Motor neuron (in vitro differentiated cells): Measurements from ENCODE around the gene ITGB3BP. TPM values are rescaled to one million over a fixed set of nuclear protein-coding genes. Genes with fewer than 3 reads are reported as not detected.
A peak's percentile ranks its signal among the peaks of the same experiment; 100 is the strongest.
"Not testable (repeated sequence)": the region's sequence is repeated elsewhere in the genome, so short reads cannot be mapped to it uniquely, and the experiment has no call there.

Source experiments
- ATAC-seq, 8 experiments: fragments of 200-7000 bp; cut with Tn5 transposase; replicated peaks in 6 of 8; 2 replicates each; pipeline ENCODE4 v1.8.0; 2021; ENCODE audit warnings: mild to moderate bottlenecking in 8 of 8, moderate library complexity in 8 of 8
- H3K27ac ChIP-seq, 2 donors: fragments of 250-450 bp; sonication (Bioruptor Pico); 2 replicates each; pipeline ENCODE4 v1.9.0; 2021; ENCODE audit warnings: antibody characterized with exemption in 2 of 2, mild to moderate bottlenecking in 2 of 2, moderate library complexity in 1 of 2
- H3K4me1 ChIP-seq, 2 donors: fragments of 250-450 bp; sonication (Bioruptor Pico); replicated peaks in 1 of 2; 2 replicates each; pipeline ENCODE4 v1.6.1; 2021; ENCODE audit warnings: antibody characterized with exemption in 2 of 2, mild to moderate bottlenecking in 2 of 2, moderate library complexity in 1 of 2
- H3K4me3 ChIP-seq, 5 donors: fragments of 250-450 bp; sonication (Bioruptor Pico); 2 replicates each; pipeline ENCODE4 v1.9.0; 2021; ENCODE audit warnings: antibody characterized with exemption in 5 of 5, mild to moderate bottlenecking in 5 of 5, moderate library complexity in 4 of 5
- WGBS, 10 experiments: fragments of 450-650 bp; shearing (Covaris generic); methylation state at CpG; one replicate each; pipeline ENCODE4 v1.0.0; 2022; 5-methylcytosine and 5-hydroxymethylcytosine counted together
- in situ Hi-C, 9 experiments: fragments of 400-800 bp; cut with MboI; loops; one replicate each; pipeline ENCODE4 v1.15.0; 2021; ENCODE audit warnings: low sequenced_read_pairs in 9 of 9, low pct_unique_long_range_greater_than_20kb in 2 of 9; ENCODE audit not compliant: unreplicated experiment in 9 of 9
- total RNA-seq, 8 experiments: library from RNA; unstranded; fragments of 300-600 nt; gene quantifications; 2 replicates each; pipeline versions ENCODE4 v1.2.3 to v1.2.4, GENCODE V29; 2022

The ITGB3BP gene, protein sequence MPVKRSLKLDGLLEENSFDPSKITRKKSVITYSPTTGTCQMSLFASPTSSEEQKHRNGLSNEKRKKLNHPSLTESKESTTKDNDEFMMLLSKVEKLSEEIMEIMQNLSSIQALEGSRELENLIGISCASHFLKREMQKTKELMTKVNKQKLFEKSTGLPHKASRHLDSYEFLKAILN
- 10 to 100 TPM; 22.4 to 62.2 (median 31.5) TPM for total RNA-seq

DNA sequence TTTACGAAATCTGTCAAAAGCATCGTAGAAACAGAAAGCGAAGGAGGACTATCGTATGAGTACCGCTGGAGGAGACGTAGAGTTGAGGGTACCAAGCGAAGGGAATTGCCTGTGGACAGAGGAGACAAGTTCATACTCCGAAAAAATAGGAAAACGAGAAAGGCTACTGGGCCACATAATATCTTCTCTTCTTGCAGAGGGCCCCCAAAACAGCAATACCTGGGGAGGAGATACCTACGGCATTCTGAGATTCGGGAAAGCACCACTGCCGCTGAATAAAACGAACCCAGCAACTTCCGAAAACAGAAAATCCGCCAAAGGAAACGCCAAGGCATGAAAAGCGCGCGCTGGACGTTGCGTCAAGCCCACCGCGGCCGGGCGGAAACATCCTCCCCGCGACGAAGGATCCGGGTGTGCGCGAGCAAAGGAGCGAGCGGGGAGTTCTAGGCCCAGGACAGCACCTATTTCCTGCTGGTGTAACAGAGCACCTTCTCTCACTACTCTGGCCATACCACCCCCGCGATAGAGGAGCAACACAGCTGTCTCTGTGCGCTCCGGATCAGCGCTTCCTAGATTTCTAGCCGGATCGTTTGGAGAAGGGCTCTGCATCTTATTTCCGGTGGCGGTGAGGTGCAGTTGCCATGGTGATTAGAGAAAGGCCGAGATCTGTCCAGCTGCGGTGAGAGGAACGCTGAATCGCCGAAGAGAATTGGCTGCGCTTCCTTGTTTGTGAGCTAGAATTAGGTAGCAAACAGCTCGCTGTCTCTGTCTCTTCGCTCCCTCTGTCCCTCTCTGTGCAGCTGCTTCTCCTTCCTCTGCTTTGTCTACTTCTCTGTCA lies at the start of gene ITGB3BP, which contains the start of gene EFCAB7:
Gene ITGB3BP (minus strand): TSS at position 335 of the 838 bp plus-strand sequence. CDS start 92 bp downstream, at position 243.
Gene EFCAB7 (plus strand): TSS at position 635 of the 838 bp plus-strand sequence. CDS start 2,048 bp downstream, outside the sequence.
- peak within 1 kb of the TSS; percentile 75 to 90 (median 80) for H3K4me3 ChIP-seq
- WGBS, 10 experiments: 0 to 3% (median 1%) methylated on average over 6 to 28 of the region's 50 CpGs; no CpG with 5 or more reads in 1 of the 10 experiments
- ATAC-seq: peak; percentile 93 to 98 (median 97)
- in situ Hi-C loops: no loop called here
- H3K27ac ChIP-seq: peak within 1 kb of the TSS; percentile 92 to 98
- peaks cover 9 to 12% of the 10 kb centered on the region in 2 donors for H3K4me1 ChIP-seq

DNA sequence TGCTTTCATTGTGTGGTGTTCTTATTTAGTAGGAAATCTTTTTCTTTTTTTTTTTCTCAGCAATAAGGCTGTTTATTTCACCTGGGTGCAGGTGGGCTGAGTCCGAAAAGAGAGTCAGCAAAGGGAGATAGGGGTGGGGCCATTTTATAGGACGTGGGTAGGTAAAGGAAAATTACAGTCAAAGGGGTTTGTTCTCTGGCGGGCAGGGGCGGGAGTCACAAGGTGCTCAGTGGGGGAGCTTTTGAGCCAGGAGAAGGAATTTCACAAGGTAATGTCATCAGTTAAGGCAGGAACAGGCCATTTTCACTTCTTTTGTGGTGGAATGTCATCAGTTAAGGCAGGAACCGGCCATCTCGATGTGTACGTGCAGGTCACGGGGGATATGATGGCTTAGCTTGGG lies 49.7 kb upstream of the ITGB3BP start:
- H3K27ac ChIP-seq, in situ Hi-C loops, ATAC-seq, H3K4me1 ChIP-seq, H3K4me3 ChIP-seq: not testable (repeated sequence)
- 80 to 95% (median 93%) methylated on average over 2 to 8 of the region's 8 CpGs; no CpG with 5 or more reads in 5 of the 10 experiments for WGBS, 10 experiments

DNA sequence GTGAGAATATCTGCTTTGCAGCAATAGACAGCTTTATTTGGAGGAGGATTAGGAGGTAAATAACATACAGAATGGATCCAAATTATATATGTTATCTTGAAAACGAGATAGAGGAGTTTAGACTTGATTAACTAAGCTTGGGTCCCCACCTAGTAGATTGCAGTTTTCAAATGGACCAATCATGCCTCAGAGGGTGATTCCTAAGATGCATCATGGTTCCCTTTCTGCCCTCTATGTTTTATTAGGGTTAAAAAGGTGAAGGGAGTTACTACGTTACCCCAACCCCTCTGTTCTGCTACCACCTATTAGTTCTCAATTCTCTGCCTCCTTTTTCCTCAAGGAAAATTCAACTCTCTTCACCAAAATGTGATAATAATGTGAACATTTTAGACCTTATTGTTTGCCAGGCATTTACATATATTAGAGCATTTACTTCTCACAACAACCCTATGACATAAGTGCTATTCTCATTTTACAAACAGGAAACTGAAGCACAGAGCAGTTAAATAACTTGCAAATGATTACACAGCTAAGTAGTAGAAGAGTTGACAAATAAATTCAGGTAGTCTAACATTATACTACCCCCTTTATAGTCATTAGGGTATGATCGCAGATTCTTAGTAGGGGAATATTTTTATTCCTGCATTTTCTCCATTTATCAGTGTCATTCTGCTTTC lies 46.8 kb upstream of the ITGB3BP start:
- no peak for ATAC-seq
- H3K4me3 ChIP-seq: no peak overlapping the region
- WGBS, 10 experiments: 74 to 100% (median 86%) methylated on average over 2 to 3 of the region's 3 CpGs
- H3K27ac ChIP-seq: no peak overlapping the region
- H3K4me1 ChIP-seq: no peaks in the 10 kb centered on the region
- in situ Hi-C loops: no loop called here

DNA sequence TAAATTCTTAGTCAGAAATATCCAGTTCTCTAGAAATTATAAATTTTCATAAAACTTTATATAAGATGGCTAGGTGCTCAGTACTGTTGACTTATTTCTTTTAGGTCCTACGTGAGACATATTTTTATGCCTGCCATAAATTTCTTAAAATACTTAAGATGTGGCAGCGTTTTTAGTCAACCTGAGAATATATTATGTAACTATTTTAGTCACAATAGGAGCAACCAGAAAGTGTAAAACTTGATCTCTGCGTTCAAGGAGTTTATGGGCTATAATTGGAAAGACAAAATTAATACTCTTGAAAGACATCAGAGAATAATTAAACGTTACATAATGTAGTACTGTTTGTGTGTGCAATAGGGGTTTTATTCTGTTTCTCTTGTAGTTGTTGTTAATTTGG lies 46.0 kb upstream of the ITGB3BP start:
- in situ Hi-C loops: no loop called here

DNA sequence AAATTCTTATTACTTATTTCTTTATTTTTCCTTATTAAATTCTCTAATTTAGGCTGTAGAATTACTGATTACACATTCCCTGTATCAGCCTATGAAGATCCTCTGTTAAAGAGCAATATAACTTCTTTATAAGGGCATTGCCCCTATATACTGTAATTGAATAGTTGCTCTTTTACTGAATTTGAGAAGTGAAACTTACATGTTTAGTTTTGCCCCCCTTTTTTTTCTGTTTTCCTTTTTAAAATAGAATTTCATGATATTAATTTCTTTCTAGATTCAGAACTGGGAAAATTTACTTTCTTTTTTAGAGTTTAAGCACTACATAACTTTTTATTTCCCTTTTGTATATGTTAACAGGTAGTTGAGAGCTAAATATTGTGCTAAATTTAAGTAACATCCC lies 40.7 kb upstream of the ITGB3BP start:
- H3K4me1 ChIP-seq: no peaks in the 10 kb centered on the region
- H3K27ac ChIP-seq: no peak overlapping the region
- no peak for ATAC-seq
- no peak overlapping the region for H3K4me3 ChIP-seq
- in situ Hi-C loops: no loop called here

More for the DNA sequence above, 46.0 kb upstream of the ITGB3BP start:
- WGBS, 10 experiments: 62 to 100% (median 92%) methylated on average over 1 to 4 of the region's 4 CpGs; no CpG with 5 or more reads in 1 of the 10 experiments
- Histone ChIP-seq H3K27ac (no peak overlapping the region), H3K4me1 (no peaks in the 10 kb centered on the region), H3K4me3 (no peak overlapping the region)
- no peak for ATAC-seq

DNA sequence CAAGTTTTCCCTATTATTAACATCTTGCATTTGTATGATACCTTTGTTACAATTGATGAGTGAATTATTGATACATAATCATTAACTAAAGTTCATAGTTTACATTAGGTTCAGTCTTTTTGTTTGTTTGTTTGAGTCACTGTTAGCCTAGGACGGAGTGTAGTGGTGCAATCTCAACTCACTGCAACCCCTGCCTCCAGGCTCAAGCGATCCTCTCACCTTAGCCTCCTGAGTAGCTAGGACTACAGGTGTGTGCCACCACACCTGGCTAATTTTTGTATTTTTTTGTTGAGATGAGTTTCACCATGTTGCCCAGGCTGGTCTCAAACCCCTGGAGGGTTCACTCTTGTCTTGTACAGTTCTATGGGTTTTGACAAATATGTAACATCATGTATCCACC lies 36.3 kb upstream of the ITGB3BP start:
- WGBS, 10 experiments: 89 to 100% (median 95%) methylated on average over 1 to 2 of the region's 2 CpGs; no CpG with 5 or more reads in 2 of the 10 experiments
- no peak for ATAC-seq
- Histone ChIP-seq H3K4me1 (no peaks in the 10 kb centered on the region), H3K27ac (no peak overlapping the region), H3K4me3 (no peak overlapping the region)
- in situ Hi-C loops: no loop called here

DNA sequence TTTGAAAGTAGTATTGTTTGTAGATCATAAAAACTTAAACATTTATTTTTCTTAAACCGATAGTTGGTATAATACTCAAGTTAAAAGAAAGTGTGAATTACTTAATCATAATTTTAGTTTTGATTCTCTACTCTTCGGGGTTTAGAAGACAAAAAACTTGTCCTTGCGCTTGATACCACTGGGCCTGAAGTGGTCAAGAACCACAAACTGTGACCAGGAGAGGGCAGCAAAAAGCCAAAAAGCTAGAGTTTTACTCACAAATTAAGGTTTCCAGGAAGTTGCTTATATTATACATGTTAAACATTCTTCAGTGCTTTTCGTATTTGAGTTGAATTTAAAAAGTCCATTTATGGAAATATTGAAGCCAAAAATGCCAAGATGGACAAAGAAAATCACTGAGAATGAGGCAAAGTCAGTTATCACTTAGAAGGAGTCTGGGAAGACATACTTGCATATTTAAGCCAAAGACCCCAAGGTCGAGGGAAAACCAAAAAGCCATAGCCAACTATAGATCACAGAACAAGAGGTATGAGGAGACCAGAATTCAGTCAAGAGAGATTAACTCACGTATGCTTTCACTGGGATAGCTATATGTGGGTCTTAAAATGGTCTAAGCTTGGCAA lies 34.5 kb upstream of the ITGB3BP start:
- WGBS, 10 experiments: 48 to 91% (median 73%) methylated on average over 2 to 6 of the region's 6 CpGs

DNA sequence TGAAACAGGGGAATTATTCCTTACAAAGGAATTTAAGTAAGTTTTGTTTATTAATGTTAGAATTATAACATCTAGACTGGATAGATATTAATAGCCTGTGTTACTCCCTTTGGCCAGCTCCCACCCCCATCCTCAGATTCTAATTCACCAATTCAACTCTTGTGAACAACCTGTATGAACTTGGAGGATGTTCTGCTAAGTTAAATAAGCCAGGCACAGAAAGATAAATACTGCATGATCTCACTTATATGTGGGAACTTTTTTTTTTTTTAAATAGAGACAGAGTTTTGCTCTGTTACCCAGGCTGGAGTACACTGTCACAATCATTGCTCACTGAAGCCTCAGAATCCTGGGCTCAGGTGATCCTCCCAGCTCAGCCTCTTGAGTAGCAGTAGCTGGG lies 32.5 kb upstream of the ITGB3BP start:
- in situ Hi-C loops: no loop called here
- Histone ChIP-seq H3K4me1 (no peaks in the 10 kb centered on the region), H3K27ac (no peak overlapping the region), H3K4me3 (no peak overlapping the region)
- no peak for ATAC-seq

More for the DNA sequence above, 34.5 kb upstream of the ITGB3BP start:
- Histone ChIP-seq H3K4me3 (no peak overlapping the region), H3K27ac (no peak overlapping the region), H3K4me1 (no peaks in the 10 kb centered on the region)
- in situ Hi-C loops: no loop called here
- peak in 3 of 8 experiments; percentile 37 to 63 (median 59) for ATAC-seq

DNA sequence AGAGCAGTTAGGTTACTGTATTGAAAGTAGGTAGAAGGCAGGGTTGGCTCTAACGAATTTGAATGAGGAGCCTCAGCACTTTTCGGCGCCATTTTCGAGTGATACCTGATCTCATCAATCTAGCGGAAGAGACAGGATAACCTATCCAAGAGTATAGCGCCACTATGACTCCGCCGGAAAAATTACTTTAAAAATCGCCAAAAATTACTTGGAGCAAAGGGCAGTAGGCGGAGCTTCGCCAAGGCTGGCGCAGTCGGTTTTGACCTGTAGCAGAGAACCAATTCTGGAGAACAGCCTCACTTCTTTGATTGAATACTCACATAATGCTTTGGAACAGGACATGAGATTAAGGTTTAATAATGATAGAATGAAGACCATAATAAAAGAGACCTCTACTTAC lies 25.9 kb upstream of the ITGB3BP start:
- 87 to 100% (median 94%) methylated on average over 3 to 13 of the region's 13 CpGs; no CpG with 5 or more reads in 1 of the 10 experiments for WGBS, 10 experiments
- no peak for ATAC-seq

DNA sequence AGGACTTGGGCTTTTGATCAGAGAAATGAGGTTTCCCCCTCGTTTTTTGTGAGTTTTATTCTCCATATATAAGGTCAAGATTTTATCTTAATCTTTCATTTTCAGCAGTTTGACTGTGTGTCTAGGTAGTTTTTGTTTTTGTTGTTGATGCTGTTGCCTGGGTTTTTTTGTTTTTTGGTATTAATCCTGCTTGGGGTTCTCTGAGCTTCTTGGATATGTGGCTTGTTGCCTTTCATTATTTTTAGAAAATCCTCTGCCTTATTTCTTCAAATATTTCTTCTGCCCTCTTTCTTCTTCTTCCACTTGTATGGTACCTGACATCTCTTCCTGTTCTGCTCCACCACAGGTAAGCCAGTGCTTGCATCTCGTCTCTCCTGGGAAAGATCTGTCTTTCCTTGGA lies 25.3 kb upstream of the ITGB3BP start:
- H3K4me1 ChIP-seq: no peaks in the 10 kb centered on the region
- H3K4me3 ChIP-seq: no peak overlapping the region
- in situ Hi-C loops: no loop called here
- H3K27ac ChIP-seq: no peak overlapping the region
- ATAC-seq: no peak
- WGBS, 10 experiments: 57 to 100% (median 81%) methylated on average over 1 to 2 of the region's 2 CpGs

More for the DNA sequence above, 25.9 kb upstream of the ITGB3BP start:
- no peak overlapping the region for H3K4me3 ChIP-seq
- in situ Hi-C loops: no loop called here
- no peaks in the 10 kb centered on the region for H3K4me1 ChIP-seq
- no peak overlapping the region for H3K27ac ChIP-seq

DNA sequence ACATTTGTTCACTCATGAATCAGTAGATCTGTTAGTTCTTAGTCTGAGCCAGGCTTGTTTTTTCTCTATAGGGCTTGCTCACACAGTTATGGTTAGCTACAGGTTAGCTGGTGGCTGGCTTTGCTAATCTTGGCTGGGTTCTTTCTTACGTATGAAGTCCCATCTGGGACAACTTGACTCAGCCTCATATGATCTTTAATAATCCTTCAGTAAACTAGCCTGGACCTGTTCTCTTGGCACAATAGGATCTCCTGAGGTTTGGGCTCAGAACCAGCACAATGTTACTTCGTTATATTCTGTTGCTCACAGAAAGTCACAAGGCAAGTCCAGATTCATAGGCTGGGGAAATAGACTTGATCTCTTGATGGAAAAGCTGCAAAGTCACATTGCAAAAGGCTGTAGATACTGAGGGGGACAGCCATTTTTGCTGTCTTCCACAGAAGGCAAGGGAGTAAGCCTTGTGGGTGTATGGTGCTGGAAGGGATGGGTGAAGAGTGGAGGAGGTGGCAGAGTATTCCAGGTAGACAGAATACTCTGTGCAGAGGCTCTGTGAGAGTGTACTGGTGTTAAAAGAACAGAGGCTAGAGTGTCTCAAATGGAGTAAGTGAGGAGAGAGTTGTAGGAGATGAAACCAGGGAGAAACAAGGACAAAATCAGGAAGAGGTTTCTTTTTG lies 24.7 kb upstream of the ITGB3BP start:
- WGBS, 10 experiments: 50 to 100% (median 92%) methylated on average over 1 to 2 of the region's 2 CpGs; no CpG with 5 or more reads in 2 of the 10 experiments
- H3K27ac ChIP-seq: no peak overlapping the region
- peak in 1 of 8 experiments; percentile 34 for ATAC-seq
- H3K4me1 ChIP-seq: no peaks in the 10 kb centered on the region
- in situ Hi-C loops: no loop called here
- no peak overlapping the region for H3K4me3 ChIP-seq

DNA sequence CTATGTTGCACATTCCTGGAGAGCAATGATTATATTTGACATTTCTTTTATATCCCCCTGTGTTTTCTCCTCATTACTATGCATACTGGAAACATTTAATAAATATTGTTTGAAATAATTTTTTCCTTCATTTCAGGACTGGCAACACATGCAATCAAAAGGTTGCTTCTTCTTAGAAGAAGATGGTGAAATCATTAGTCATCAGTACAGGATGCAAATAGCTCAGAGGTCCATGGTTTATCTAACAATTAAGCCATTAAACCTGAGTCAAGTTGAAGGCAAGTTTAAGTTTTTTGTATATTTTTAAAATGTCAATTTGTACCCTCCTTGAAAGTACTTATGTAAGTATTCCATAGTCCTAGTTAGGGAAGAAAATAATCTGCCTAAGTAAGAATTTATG lies 22.8 kb upstream of the ITGB3BP start:
- Histone ChIP-seq H3K27ac (no peak overlapping the region), H3K4me3 (no peak overlapping the region), H3K4me1 (no peaks in the 10 kb centered on the region)
- ATAC-seq: no peak
- in situ Hi-C loops: no loop called here
